ENCODE results near the gene CCL18.
"Not testable (repeated sequence)": the region's sequence is repeated elsewhere in the genome, so short reads cannot be mapped to it uniquely, and the experiment has no call there.

Gene CCL18, protein sequence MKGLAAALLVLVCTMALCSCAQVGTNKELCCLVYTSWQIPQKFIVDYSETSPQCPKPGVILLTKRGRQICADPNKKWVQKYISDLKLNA

DNA sequence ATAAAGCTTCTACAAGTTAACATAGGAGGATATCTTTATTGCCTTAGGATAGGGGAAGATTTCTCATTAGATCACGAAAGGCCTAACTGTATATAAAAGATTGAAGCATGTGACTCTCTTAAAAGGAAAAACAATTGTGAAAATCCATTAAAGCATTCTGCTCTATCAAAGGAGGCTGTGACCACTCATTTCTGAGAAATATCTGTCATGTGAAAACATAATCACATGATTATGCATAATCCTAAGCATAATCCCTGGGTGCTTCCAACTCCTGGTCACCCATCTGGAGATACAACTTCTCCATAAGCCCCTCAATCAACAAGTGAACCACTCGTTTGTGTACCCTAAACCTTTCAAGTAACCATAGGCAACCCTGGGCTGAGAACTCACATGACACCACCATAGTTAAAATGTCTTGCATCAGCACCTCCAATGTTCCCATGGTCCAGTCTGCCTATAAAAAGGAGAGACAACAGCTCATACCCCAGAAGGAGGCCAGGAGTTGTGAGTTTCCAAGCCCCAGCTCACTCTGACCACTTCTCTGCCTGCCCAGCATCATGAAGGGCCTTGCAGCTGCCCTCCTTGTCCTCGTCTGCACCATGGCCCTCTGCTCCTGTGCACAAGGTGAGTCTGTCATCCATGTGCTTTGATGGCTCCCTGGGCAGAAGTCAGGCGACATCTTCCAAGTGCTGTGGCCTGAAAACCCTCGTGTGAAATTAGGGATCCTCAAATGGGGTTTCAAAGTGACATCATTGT, at the start of gene CCL18:
Gene CCL18, plus strand, starts transcription at position 487 of the 756 bp plus-strand sequence. Its CDS starts 71 bp downstream, at position 558.
- no peak for DNase-seq

DNA sequence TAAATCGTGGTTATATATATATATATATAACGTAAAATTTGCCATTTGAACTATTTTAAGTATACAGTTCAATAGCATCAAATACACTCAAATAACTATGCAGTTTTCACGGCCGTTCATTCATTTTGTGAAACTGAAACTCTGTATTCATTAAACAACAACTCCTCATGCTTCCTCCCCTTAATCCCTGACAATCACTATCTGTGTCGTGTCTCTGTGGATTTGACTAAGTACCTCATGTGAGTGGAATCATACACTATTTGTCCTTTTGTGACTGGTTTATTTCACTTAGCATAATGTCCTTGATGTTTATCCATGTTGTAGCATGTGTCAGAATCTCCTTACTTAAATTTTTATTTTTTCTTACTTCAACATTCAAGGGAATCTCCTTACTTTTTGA, 49.1 kb upstream of the CCL18 start:
- no peak for DNase-seq

GRCh38 chr17:36015895-36016294, 48.2 kb upstream of the CCL18 start:
- DNase-seq: not testable (repeated sequence)

GRCh38 chr17:36016555-36016954, 47.5 kb upstream of the CCL18 start:
- no peak for DNase-seq

DNA sequence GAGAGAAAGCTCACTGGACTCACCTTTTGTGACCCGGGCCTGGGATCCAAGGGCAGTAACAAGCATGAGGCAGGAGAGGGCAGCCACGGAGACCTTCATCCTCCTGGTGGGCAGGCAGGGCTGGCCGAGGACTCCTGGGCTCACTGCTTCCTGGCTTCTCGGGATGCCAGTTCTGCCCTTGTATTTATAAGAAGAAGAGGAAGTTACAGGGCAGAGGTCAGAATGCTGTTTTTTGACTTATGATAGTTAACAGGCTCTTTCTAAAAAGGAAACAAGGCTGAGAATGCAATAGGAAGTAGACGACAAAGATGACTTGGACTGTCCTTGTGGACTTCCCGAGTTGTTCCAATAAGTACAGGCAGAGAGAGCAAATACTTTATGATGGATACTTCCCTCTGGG, 46.3 kb upstream of the CCL18 start, which contains the start of gene CCL23:
Gene CCL23, minus strand, starts transcription at position 174 of the 400 bp plus-strand sequence. Its CDS starts 75 bp downstream, at position 99.
- DNase-seq: no peak

DNA sequence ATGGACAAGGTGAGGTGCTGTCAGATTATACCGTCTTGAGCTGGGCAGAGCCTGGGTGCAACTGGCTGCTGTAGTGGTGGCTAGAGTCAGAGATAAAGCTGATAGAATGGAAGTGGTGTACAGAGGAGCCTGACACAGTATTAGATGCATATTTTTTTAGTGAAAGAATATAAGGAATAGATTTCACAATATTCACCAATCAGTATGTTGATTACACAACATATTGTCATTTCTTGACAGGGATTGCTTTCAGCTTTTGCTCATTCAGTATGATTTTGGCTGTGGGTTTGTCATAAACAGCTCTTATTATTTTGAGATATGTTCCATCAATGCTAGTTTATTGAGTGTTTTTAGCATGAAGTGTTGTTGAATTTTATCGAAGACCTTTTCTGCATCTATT, 44.6 kb upstream of the CCL18 start:
- no peak for DNase-seq

- DNase-seq: no peak
Measured at GRCh38 chr17:36024106-36024869, 39.8 kb upstream of the CCL18 start.

DNA sequence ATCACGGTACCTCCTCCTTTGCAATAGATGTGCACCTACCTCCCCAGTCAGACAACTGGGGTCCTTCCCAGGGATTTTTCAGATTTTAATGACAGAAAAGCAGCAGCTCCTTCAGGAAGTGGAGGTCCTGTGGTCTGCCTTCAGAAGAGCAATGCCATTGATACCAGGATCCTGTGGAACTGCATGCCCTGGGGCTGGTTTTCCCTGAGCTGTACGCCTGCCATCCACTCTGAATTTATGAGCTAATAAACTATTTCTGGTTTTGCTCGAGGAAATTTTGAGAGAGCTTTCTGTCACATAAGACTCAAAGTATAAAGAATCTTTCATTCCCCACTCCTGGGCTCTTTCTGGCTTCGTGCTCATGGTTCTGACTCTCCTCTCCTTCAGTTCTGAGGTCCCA, 36.3 kb upstream of the CCL18 start:
- DNase-seq: no peak

DNA sequence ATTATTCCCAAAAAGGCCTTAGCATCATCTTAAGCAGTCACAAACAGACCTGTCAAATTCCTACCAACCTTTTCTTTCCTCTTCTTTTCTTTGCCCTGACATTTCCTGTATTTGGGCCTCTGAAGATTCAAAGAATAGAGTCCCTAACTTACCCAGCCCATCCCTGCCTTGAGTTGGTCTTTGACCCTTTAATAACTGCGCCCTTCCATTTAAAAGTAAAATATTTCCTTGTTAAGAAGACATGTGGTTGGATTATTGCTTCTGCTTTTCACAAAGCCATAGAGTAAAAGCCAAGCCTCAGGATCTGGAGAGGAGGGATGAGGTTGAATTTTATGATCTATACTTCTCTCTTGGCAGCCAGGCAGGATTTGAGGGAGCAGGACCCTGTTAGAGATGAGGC, 33.1 kb upstream of the CCL18 start:
- DNase-seq: no peak

- no peak for DNase-seq
Measured at GRCh38 chr17:36034127-36034526, 29.9 kb upstream of the CCL18 start.

GRCh38 chr17:36036235-36036634, 27.8 kb upstream of the CCL18 start:
- DNase-seq: no peak

GRCh38 chr17:36048066-36048465, 16.0 kb upstream of the CCL18 start:
- DNase-seq: no peak

DNA sequence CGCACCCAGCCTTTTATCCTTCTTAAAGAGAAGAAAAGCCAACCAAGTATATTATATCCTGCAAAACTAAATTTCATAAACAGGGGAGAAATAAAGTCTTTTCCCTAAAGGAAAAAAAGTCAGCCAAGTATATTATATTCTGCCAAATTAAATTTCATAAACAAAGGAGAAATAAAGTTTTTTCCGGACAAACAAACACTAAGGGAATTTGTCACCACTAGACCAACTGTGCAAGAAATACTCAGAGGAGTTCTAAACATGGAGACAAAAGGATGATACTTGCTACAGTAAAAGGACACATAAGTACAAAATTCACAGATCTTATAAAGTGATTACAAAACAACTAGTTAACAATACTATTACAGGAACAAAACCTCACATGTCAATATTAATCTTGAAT, 14.4 kb upstream of the CCL18 start:
- DNase-seq: no peak

- no peak for DNase-seq
Measured at GRCh38 chr17:36055171-36055570, 8.9 kb upstream of the CCL18 start.

DNA sequence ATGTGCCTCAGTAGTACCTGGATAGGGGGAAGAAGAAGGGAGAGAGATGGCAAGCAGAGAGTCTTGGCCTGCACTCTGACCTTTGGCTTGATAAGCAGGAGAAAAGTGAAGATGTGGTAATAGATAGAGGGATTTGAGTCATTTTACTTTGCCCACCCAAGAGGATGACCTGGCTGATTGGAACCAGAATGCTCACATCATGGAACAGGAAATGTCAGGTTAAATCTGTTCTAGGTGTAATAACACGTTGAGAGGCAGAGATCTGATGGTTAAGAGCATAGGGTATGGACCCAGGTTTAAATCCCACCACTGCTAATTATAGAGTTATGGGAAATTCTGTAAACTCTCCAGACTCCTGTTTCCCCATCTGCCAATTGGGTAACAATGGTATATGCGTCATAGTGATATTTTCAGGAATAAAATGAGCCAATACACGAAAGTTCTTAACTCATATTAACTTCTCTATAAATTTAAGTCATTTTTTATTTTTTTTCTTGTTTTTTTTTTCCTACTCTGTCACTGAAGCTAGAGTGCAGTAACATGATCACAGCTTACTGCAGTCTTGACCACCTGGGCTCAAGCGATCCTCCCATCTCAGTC, 8.1 kb upstream of the CCL18 start:
- DNase-seq: no peak

DNA sequence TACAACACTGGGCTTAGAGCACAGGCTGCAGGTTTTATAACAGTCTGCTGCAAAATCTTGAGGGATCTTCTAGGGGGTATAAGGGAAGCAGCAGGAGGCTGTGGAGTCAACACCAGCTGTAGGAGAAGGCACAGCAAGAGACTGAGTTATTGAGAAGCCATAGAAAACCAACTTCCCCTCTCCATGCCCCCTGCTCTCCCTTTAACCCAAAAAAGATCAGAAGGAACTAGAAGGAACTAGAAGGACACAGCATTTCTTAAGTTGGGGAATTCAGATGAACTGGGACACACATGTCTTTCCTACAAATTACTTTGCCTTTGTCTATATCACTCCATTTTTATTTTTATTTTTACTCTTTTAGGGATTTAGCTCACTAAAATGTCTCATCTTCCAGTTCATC, 6.2 kb upstream of the CCL18 start:
- no peak for DNase-seq

GRCh38 chr17:36059406-36059805, 4.7 kb upstream of the CCL18 start:
- no peak for DNase-seq

DNA sequence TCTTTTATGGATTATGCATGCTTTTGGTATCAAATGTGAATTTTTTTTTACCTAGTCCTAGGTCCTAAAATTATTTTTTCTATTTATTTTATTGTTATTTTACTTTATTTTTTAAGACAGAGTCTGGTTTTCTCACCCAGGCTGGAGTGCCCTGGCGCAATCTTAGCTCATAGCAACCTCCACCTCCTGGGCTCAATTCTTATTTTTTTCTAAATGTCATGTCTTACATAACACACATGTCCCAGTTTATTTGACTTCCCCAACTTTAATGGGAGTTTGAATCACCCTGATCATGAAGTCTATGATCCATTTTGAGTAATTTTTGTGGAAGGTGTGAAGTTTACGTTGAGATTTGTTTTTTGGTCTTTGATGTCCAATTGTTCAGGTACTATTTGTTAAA, 3.3 kb upstream of the CCL18 start:
- no peak for DNase-seq

DNA sequence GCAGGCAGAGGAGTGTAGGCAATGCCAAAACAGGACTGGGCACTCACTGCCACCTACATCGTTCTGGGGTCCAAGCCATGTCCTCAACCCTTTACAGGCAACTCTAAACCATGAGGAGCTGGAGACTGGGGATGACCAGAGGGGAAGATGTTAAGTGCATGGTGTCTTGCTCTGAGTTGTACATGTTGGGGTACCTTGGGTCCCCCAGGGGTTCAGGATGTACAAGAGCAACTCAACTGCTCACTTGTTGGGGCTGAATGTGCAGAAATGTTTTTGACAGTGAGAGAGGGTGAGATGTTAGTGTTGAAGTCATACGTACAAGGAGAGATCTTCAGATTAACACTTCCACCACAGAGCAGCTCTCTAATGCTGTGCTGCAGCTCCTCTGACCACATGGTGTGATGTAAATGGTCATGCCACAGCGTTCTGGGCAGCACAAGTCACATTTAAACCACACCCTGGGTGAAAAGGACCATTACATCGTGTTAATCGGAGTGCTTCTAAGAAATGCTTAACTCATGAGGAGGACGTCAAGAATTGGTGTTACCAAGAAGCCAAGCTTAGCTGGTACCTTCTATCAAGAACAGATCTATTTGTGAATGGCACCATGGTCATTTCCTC, 2.4 kb downstream of the CCL18 start:
- DNase-seq: no peak

GRCh38 chr17:36068524-36068923, 4.5 kb downstream of the CCL18 start:
- no peak for DNase-seq

- DNase-seq: no peak
Measured at GRCh38 chr17:36069136-36069535, 5.1 kb downstream of the CCL18 start.

DNA sequence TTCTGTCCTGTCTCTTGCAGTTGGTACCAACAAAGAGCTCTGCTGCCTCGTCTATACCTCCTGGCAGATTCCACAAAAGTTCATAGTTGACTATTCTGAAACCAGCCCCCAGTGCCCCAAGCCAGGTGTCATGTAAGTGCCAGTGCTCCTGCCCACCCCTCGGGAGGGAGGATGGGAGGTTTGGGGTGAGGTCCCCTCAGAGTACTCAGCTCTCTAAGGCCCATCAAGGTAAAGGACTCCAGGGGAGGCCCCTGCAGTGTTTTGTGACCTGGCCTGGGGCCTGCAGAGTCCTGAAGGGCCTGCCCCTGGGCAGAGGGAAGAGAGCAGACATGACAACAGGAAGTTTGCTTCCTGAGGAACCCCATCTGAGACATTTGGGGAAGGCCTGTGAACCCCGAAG, 6.4 kb downstream of the CCL18 start:
- no peak for DNase-seq

DNA sequence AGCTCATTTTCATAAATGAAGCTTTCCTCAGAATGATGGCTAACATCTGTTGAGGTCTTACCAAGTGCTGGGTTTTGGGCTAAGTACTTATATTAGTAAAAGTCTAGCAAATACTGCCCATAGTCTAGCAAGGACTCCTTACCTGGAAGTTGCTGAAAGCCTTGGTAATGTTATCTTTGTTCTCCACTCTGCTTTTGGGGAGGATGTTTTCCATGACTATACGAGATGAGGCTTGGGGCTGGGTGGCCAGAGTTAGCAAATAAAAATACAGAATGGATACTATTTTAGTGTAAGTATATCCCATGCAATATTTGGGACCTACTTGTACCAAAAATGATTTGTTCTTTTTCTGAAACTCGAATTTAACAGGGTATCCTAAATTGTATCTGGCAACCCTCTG, 7.7 kb downstream of the CCL18 start:
- DNase-seq: no peak
